Measurements from ENCODE around the gene ACAT2. TPM values are rescaled to one million over a fixed set of nuclear protein-coding genes. Genes with fewer than 3 reads are reported as not detected.
"Not testable (repeated sequence)": the region's sequence is repeated elsewhere in the genome, so short reads cannot be mapped to it uniquely, and the experiment has no call there.

The ACAT2 gene
- total RNA-seq, 2 donors from 2014 or later, result 10.2 to 22.6 TPM

DNA sequence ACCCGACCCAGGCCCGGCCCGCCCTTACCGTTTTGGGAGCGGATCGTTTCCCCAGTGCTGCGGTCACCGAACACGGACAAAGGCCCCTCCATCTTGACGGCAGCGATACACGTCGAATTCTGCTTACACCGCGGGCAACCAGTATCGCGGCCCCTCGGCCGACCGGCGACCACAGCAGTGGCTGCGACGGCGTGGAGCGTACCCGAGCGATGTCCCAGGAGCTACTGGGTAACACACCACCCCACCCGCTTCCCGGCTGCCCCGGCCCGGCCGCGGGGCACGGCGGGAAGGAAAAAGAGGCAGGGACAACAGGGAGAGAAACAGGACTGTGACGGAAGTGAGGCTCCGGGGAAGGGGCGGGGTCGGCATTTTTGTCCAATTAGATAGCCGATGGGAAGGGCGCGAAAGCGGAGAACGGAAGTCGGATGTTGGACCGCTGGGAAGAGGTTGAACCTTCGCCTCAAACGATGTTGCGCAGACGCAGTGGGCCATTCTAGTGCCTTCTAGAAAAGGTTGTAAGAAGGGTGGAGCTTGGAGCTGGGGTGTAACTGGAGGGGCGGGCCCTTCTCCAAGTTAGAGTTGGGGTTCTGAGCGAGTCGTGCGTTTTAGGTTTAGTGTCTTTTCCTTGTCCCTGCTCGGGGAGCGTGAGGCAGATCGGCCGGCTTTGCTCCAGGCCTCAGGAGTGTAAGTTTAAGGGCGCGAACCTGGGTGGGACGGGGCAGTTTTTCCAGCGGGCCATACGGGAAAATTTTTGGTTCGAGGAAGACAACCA, 27.7 kb downstream of the ACAT2 start, which contains the start of gene TCP1:
TCP1 (minus strand) TSS at position 226 of the 772 bp plus-strand sequence; CDS start at position 92, 134 bp downstream.
- Histone ChIP-seq H3K4me3 (peak within 1 kb of the TSS; percentile 92 to 97), H3K27ac (peak within 1 kb of the TSS; percentile 99), H3K4me1 (replicated peaks) (peaks cover 6% of the 10 kb centered on the region), H3K9me3 (no peaks in the 10 kb centered on the region), H3K27me3 (replicated peaks; ENCODE audit: insufficient read depth) (no peaks in the 10 kb centered on the region), H3K36me3 (peaks cover 0 to 9% of the 10 kb centered on the region in 2 donors)
- TF ChIP-seq POLR2A (IDR thresholded peaks at IDR 0.05) (peak; percentile 98), CTCF (IDR thresholded peaks at IDR 0.05) (peak in 1 of 4 experiments; percentile 6), POLR2AphosphoS5 (IDR thresholded peaks at IDR 0.05) (peak; percentile 100)
- under 1% methylated on average over 64 of the region's 64 CpGs for WGBS
- DNase-seq (ENCODE audit: low spot score), result peak; percentile 100
- intact Hi-C loops (cut with DNase I), result loop anchor here (1.0 to 2.0 kb wide), 3 partner anchors 28 to 97 kb away; partner anchors contain the start of genes SOD2 and WTAP

DNA sequence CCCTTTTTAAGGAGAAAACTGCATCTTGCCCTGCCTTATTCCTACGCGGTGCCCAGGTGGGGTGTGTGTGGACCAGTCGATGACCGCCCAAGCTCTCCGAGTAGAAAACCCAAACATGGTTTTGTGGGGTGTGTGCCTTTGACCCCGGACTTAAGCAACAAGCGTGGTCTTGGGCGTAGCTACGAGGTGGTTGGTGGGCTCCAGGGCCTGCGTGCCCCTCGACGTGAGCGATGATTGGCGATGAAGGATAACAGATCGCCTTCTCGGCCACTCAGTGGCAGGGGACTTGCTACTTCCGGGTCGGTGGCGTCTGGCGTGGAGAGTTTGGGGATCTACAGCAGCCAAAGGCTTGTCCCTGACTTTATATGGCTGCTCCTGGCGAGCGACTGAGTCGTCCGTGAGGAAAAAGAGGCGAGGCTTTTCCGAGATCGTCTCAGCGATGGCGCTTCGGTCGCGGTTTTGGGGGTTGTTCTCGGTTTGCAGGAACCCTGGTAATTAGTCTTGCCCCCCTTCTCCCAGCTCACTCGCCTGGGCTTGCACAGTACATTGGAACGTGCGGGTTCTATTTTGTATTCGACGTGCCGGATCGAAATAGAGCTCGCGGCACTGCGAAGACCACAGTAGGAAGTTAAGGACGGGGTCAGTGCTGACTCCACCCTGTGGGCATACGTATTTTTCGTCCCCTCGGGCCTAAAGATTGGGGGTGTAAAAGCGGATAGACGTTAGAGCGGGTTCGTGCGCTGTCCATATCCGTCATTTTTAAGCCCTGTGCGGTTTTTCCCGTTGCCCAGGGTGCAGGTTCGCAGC, 28.5 kb downstream of the ACAT2 start, which contains the start of gene MRPL18:
MRPL18 (plus strand) TSS at position 319 of the 807 bp plus-strand sequence; CDS start at position 440, 121 bp downstream.
- Histone ChIP-seq H3K9me3 (no peaks in the 10 kb centered on the region), H3K27ac (peak within 1 kb of the TSS; percentile 99), H3K27me3 (replicated peaks; ENCODE audit: insufficient read depth) (no peaks in the 10 kb centered on the region), H3K36me3 (peaks cover 0 to 9% of the 10 kb centered on the region in 2 donors), H3K4me3 (peak within 1 kb of the TSS; percentile 92 to 97), H3K4me1 (replicated peaks) (peaks cover 6% of the 10 kb centered on the region)
- peak; percentile 95 for DNase-seq (ENCODE audit: low spot score)
- intact Hi-C loops (cut with DNase I), result loop anchor here (1.0 to 2.0 kb wide), 3 partner anchors 29 to 98 kb away; partner anchors contain the start of genes SOD2 and WTAP
- WGBS, result under 1% methylated on average over 56 of the region's 56 CpGs
- TF ChIP-seq POLR2A (IDR thresholded peaks at IDR 0.05) (peak; percentile 77), POLR2AphosphoS5 (IDR thresholded peaks at IDR 0.05) (peak; percentile 88), CTCF (IDR thresholded peaks at IDR 0.05) (peak in 1 of 4 experiments; percentile 12)

- no peaks in the 10 kb centered on the region for H3K9me3 ChIP-seq
- 12% methylated on average over 18 of the region's 18 CpGs for WGBS
- H3K4me3 ChIP-seq, result peak overlapping the region; percentile 92 to 97
- H3K36me3 ChIP-seq, result peaks cover 0 to 9% of the 10 kb centered on the region in 2 donors
- H3K4me1 ChIP-seq (replicated peaks), result peaks cover 6% of the 10 kb centered on the region
- no peak for TF ChIP-seq POLR2AphosphoS5 (IDR thresholded peaks at IDR 0.05)
- intact Hi-C loops (cut with DNase I), result loop anchor here (1.0 to 2.0 kb wide), 3 partner anchors 30 to 98 kb away; partner anchors contain the start of genes SOD2 and WTAP
- peak overlapping the region; percentile 99 for H3K27ac ChIP-seq
- DNase-seq (ENCODE audit: low spot score), result no peak
- H3K27me3 ChIP-seq (replicated peaks; ENCODE audit: insufficient read depth), result no peaks in the 10 kb centered on the region
Observed at GRCh38 chr6:159790956-159791598, 29.2 kb downstream of the ACAT2 start.

GRCh38 chr6:159794976-159795375, 33.1 kb downstream of the ACAT2 start:
- DNase-seq (ENCODE audit: low spot score); intact Hi-C loops (cut with DNase I): not testable (repeated sequence)

DNA sequence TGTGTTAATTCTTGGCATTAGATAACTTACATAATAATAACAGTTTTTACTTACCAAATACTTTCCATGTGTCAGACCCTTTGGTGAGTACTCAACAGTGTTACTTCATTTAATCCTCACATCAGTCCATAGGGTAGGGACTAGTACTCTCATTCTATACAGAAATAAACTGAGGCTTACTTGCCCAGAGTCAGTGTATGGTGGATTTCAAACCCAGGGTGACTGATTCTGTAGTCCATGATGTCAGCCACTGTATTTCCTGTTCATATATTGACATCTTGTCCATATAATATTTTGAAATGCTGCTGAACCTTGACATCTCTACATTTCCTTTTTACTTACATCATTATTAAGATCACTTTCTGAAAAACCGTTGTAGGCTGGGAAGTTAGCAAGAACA, 35.7 kb downstream of the ACAT2 start:
- no peak overlapping the region for H3K27ac ChIP-seq
- no peaks in the 10 kb centered on the region for H3K4me1 ChIP-seq (replicated peaks)
- H3K4me3 ChIP-seq, result no peak overlapping the region
- intact Hi-C loops (cut with DNase I), result no loop called here
- no peaks in the 10 kb centered on the region for H3K27me3 ChIP-seq (replicated peaks; ENCODE audit: insufficient read depth)
- 0% methylated on average over 1 of the region's 1 CpG for WGBS
- H3K36me3 ChIP-seq, result peaks cover 0 to 15% of the 10 kb centered on the region in 2 donors
- no peak for TF ChIP-seq POLR2A (IDR thresholded peaks at IDR 0.05)
- TF ChIP-seq POLR2AphosphoS5 (IDR thresholded peaks at IDR 0.05), result no peak
- no peak for DNase-seq (ENCODE audit: low spot score)
- H3K9me3 ChIP-seq, result no peaks in the 10 kb centered on the region

More at GRCh38 chr6:159794976-159795375, 33.1 kb downstream of the ACAT2 start:
- not testable (repeated sequence) for H3K27ac ChIP-seq; H3K4me1 ChIP-seq (replicated peaks); H3K4me3 ChIP-seq; H3K27me3 ChIP-seq (replicated peaks; ENCODE audit: insufficient read depth); H3K9me3 ChIP-seq
- peaks cover 0 to 15% of the 10 kb centered on the region in 2 donors for H3K36me3 ChIP-seq
- WGBS, result 81% methylated on average over 8 of the region's 8 CpGs
